Left lobe of liver (tissue), 2 donors: ENCODE results near the gene RBM10. TPM values are rescaled to one million over a fixed set of nuclear protein-coding genes. Genes with fewer than 3 reads are reported as not detected.
A peak's percentile ranks its signal among the peaks of the same experiment; 100 is the strongest.

Experiments used
- ATAC-seq: fragments of 200-7000 bp; cut with Tn5 transposase; one replicate; pipeline ENCODE4 v1.9.1; 2020; ENCODE audit warnings: mild to moderate bottlenecking, moderate library complexity
- DNase-seq: peaks from one replicate; pipeline ENCODE4 v3.0.0-alpha.2; 2020; ENCODE audit warnings: low spot score
- total RNA-seq: library from RNA; stranded (reverse); gene quantifications from one replicate; pipeline ENCODE4 v1.2.1, GENCODE V29; 2021
- donor health status: DM: no; HTN: no; CAD: no; lungs with moderate emphysema.
- donor health status: DM: no; HTN: yes; CAD: no.

Gene RBM10
- total RNA-seq, 1 donor from 2014 or later = 15.0 TPM

DNA sequence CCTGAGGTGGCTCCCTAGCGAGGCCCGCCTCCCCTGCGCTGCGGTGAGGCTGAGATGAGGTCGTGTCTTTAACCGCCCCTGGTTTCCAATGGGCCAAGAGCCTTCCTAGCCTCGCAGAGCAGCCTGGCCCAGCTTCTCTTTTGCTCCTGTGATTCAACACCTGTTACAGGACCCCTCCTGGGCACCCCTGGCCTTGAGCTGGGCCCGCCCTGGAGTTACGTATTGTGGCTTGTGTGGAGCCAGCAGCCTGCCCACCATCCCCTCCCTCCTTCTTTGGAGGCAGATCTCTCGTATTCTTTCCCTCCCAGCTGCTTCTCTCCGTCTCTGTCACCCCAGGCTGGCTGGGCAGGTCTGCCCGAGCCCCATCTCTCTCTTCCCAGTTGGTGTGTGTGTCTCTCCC, 29.4 kb downstream of the RBM10 start:
- DNase-seq (no peak), ATAC-seq (no peak)

DNA sequence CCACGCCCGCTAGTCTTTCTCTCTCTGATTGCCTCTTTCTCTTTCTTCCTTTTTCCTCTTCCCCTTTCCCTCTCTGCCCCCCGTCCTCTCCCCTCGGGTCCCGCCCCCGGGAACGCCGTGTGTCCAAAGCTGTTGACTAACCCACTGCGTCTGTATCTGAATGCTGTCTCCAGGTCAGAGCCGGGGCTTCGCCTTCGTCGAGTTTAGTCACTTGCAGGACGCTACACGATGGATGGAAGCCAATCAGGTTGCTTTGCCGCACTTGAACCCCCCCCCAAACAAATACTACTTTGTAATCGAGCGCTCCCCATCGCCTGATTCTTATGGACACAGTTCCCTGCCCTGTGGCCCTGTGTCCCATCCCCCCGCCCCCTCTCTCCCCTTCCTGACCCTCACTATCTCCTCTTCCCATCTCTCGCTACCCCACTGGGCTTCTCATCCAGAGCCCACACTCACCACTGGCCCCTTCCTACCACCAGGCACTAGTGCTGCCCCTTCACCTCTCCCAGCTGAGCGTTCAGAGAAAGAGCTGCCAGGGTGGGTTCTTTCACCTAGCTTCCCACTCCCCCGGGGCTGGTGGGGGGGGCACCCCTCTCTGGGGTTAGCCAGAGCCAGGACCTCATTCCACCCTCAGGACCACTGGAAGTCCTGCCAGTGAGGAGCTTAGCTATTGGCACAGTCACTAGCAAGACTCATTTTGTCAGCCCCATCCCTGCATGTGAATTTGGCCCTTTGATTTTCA, 30.0 kb downstream of the RBM10 start:
- no peak for ATAC-seq
- DNase-seq = no peak

DNA sequence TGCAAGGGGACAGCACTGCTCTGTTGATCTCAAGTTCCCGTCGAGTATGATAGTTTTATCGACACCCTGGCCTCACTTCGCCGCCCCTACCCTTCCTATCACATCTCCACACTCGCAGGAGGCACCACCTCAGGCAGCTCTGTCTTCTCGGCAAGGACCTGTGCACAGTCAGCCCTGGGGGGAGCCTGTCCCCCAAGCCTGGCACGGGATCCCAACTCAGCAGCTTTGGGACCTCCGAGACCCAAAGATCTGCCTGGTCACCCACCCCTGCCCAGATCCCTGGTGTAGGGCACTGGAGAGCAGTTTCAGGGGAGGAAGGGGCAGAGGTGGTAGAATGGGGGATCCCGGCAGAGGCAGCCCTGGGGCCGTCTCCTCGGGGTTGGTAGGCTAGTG, 30.6 kb downstream of the RBM10 start:
- ATAC-seq (no peak), DNase-seq (no peak)

DNA sequence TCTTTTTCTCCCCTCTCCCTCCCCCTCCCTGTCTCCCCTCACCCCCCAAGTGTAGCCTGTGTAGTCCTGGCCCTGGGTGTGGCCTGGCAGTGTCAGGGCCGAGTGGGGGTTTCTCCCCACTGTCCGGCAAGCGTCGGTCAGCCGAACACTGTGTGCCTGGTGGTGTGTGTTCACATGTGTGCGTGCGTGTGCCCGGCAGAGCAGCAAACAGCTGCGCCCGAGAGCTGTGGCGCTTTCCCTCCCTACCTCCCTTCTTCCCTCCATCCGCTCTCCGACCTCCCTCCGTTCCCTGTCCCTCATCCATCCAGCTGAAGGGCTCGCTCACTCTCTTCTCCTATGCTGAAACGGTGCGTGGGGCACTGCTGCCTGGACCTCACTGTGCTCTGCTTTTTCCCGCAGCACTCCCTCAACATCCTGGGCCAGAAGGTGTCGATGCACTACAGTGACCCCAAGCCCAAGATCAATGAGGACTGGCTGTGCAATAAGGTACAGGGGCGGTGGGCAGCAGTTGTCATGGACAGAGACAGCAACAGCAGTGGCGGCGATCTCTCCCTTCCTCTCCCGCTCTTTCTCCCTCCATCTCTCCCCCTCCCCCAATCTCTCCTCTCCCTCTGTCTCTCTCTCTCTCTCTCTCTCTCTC, 31.2 kb downstream of the RBM10 start:
- DNase-seq (no peak), ATAC-seq (no peak)

DNA sequence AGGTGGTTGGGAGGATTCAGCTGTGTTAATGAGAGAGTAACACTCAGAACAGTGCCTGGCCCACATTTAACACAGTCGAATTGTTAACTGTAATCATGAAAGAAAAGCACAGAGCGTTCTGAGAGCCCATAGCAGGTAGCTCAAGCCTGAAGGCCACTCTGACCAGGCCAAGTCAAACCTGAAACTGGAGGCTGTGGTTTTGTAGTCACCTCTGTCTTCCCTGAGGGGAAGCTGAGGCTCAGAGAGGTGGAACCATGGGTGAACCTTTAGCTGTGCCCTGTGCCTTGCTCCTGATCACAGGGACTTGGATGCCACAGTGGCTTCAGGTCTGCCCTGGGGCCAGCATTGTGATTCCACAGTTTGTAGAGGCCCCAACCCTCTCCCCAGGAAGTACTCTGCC, 32.1 kb downstream of the RBM10 start:
- DNase-seq (no peak), ATAC-seq (no peak)

DNA sequence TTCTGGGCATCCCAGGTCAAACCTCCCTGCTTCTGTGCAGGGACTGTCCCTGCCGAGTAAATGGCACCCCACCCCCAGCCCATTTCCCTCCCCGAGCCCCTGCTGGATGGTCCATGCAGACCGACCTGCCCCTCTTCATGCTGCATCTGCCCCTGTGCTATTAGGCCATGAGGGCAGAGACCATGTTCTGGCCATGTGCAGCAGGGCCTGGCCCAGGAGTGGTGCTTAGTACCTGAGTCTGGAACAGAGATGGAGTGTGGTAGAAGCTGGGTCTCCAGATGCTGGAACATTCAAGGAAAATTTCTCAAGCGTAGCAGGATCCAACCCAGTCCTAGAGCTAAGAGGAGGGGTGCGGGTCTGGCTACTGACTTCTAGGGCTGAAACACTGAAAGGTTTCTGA, 33.3 kb downstream of the RBM10 start:
- ATAC-seq = no peak
- DNase-seq = no peak

DNA sequence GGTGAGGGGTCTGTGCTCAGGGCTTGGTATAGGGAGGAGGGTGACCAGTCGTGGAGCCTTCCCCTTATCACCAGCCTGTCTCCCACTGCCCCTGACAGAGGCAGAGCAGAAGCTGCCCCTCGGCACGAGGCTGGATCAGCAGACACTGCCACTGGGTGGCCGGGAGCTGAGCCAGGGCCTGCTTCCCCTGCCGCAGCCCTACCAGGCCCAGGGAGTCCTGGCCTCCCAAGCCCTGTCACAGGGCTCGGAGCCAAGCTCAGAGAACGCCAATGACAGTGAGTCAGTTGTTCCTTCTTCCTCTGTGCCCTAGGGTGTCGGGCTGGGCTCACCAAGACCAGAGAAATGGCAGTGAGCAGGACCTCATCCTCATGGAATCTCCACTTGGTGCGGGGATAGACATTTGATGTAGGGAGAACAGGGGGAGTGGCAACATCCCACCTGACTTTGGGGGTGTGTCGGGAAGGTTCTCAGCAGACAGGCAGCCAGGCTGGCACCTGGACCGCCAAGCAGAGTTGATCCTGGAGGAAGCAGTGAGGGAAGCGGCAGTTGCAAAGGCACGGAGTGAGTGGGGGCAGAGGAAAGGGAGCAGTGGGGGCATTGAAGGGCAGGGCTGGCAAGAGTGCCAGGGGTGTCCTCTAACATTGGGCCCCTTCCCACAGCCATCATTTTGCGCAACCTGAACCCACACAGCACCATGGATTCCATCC, 34.4 kb downstream of the RBM10 start:
- DNase-seq (no peak), ATAC-seq (peak; percentile 24)

DNA sequence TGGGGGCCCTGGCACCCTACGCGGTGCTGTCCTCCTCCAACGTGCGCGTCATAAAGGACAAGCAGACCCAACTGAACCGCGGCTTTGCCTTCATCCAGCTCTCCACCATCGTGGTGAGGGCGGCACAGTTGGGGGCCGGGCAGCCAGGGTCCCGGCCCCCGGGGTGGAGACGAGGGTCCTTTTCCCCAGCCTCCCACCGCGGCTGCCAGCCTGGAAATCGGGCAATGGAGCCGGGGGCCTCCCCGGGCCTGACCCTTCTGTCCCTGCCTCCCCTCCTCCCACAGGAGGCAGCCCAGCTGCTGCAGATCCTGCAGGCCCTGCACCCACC, 34.9 kb downstream of the RBM10 start:
- DNase-seq (no peak), ATAC-seq (no peak)

DNA sequence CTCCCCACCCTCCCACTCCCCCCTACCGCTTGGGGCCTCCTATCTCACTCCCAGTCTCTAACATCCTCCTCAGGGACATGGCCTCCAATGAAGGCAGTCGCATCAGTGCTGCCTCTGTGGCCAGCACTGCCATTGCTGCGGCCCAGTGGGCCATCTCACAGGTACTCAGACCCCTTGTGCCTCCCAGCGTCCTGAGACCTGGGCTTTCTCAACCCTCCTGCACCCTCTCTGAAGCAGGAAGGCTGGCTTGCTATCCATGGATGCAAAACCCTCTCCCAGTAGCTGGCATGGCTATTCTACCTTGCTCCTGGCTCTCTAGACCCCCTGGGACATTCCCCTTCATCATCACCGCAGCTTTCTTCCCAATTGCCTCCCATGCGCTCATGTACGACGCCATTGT, 35.3 kb downstream of the RBM10 start:
- ATAC-seq (no peak), DNase-seq (no peak)

DNA sequence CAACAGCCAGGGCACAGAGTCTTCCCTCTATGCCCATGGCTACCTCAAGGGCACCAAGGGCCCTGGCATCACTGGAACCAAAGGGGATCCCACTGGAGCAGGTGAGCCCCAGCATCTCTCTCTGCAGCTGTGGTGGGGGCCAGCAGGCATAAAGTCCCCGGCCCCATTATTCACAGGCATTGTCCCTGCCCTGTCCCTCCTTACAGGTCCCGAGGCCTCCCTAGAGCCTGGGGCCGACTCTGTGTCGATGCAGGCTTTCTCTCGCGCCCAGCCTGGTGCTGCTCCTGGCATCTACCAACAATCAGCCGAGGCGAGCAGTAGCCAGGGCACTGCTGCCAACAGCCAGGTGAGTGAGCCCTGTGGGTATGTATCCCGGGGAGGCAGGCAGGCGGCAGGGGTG, 36.3 kb downstream of the RBM10 start:
- no peak for ATAC-seq
- DNase-seq = no peak

DNA sequence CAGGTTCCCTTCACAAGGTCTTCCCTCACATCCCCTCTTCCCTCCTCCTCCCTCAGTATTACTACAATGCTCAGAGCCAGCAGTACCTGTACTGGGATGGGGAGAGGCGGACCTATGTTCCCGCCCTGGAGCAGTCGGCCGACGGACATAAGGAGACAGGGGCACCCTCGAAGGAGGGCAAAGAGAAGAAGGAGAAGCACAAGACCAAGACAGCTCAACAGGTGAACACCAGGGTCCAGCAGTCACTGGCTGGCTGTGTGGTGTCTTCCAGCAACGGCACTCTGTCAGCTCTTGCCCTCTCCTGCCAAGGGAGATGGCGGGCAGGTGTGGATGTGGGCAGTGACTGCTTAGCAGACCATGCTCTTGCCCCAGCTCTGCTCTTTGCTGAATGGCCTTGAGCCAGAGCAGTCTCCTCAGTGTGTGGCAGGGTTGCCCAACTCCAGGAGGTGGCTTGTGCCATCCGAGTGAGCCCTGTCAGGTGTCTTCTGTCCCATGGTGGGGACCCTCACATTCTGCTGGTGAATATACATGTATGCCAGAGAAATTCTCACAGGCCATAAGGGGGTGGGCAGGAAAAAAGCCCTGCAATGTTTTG, 37.2 kb downstream of the RBM10 start:
- ATAC-seq (peak; percentile 21), DNase-seq (no peak)

DNA sequence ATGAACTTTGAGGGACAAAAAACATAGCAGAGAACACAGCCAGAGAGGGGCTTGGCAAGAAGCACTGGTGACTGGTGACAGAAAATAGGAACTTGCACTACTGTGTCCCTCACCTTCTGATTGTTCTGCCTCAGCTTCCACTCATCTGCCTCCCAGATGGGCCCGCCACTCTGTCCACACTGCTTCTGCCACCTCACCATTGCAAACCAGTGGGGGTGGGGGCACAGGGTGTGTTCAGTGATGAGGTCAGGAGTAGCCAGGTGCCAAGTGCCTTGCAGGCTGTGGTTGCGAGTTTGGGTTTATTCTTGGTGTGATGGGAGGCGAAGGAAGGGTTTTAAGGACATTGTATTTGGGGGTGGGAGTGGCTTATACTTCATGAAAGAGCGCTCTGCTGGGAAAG, 39.5 kb downstream of the RBM10 start:
- ATAC-seq = no peak
- no peak for DNase-seq

DNA sequence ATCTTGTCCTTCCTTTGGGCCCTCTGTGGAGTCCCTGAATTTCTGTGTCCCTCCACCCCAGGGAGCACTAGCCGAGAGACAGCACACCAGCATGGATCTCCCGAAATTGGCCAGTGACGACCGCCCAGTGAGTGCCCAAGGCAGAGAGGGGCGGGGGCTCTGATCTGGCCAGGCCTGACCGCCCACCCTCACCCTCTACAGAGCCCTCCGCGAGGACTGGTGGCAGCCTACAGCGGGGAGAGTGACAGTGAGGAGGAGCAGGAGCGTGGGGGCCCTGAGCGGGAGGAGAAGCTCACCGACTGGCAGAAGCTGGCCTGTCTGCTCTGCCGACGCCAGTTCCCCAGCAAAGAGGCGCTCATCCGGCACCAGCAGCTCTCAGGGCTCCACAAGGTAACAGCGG, 40.2 kb downstream of the RBM10 start:
- no peak for ATAC-seq
- no peak for DNase-seq

DNA sequence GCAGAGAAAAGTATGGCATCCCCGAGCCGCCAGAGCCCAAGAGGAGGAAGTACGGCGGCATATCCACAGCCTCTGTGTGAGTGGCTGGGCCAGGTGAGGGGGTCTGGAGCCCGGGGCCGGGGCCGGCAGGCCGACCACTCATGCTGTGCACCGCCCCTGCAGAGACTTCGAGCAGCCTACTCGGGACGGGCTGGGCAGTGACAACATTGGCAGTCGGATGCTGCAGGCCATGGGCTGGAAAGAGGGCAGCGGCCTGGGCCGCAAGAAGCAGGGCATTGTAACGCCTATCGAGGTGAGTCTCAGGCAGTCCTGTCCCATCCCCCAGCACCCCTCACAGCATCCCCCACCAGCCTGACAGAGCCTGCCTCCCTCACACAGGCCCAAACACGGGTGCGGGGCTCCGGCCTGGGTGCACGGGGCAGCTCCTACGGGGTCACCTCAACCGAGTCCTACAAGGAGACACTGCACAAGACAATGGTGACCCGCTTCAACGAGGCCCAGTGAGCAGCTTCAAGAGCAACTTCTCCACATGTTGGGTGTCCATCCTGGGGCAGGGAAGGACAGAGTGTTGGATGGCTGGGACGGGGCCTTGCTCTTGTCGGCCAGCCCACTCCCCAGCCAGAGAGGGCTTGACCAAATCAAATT, 41.2 kb downstream of the RBM10 start:
- DNase-seq = no peak
- ATAC-seq = no peak

DNA sequence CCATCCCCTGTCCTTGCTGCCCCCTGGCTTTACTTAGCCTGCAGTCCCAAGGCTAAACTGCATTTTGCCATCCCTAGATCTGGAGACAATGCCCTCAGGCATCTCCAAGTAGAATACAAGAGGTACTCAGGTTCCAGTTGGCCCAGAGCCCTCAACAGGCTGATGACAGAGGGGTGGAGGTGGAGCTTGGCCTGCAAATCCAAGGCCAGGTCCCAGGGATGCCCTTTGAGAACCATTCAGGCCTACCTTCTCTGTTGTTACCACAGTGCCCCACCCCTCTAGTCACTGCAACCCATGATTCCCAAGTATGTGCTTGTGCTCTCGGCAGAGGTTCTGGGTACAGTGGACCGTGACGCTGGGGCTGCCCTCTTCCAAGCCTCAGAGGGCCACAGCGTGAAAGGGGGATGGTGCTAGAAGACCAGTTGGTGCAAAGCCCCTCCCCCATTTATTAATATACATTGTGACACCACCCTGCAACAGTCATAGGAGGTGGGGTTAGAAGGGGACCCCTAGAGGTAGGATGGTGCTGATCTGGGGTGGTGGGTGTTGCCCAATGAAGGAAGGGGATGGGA, 42.2 kb downstream of the RBM10 start:
- DNase-seq (no peak), ATAC-seq (no peak)

DNA sequence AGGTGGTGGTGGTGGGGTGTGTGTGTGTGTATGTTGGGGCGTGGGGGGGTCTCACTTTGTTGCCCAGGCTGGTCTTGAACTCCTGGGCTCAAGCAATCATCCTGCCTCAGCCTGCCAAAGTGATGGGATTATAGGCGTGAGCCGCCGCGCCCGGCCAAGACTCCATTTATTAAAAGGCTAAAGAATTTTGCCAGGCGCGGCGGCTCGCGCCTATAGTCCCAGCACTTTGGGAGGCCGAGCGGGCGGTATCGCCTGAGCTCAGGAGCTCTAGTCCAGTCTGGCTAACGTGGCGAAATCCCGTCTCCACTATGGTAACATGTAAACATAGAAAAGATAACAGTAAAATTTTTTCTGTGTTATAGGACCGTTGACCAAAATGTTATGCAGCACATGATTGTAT, 44.9 kb downstream of the RBM10 start:
- DNase-seq = no peak
- no peak for ATAC-seq

DNA sequence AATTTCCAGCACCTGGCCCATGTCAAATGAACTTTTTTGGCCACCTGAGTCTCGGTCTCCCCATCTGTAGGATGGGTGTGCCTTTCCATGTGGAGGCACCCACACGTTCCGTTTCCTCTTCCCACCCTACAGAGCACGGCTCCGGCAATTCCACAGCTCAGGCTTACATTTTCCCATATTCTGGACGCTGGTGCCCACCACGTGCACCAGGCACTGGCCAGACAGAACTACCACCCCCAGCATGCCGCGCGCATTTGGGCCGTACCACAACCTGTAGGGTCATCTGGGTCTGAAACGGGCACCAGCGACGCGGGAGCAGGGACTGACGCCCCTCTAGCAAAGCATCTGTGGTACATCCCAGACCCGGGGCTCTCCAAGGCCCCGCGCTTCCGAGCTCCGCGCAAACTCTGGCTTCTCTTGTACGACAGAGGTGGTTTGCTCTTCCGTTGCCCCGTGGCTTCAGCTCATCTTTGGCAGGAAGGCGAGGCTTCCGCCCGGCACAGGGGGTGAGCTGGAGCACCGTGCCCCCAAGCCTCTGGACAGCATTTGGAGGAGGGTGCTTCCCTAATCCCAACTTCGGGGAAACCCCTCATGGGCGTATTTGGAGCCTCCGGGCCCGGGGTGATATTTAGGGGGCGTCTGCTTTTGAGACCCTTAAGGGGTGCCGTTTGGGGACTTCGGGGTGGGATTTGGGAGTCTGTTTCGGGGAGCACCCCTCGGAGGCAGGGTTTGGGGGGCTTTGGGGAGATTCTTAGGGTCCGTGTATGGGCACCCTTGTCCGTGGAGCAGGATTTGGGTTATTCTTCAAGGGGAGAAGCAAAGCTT, 45.6 kb downstream of the RBM10 start:
- ATAC-seq (peak; percentile 88), DNase-seq (peak; percentile 86)

DNA sequence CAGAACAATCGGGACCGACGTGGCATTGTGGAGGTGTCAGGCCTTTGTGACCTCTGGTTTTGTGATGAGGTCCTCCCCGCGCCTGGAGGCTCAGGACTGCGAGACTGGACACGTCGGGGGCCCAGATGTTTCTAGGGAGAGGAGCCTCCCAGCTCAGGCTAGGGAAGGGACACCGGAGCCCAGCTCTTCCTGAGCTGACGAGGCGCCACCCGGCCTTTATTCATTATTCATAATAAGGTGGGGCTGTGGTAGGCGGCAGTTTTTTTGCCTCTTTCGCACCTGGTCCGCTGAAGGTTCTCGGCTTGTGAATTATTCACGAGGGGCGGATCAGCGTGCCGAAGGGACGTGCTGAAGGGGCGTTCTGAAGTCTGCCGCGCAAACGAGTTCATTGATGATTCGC, 46.3 kb downstream of the RBM10 start:
- DNase-seq = no peak
- no peak for ATAC-seq

DNA sequence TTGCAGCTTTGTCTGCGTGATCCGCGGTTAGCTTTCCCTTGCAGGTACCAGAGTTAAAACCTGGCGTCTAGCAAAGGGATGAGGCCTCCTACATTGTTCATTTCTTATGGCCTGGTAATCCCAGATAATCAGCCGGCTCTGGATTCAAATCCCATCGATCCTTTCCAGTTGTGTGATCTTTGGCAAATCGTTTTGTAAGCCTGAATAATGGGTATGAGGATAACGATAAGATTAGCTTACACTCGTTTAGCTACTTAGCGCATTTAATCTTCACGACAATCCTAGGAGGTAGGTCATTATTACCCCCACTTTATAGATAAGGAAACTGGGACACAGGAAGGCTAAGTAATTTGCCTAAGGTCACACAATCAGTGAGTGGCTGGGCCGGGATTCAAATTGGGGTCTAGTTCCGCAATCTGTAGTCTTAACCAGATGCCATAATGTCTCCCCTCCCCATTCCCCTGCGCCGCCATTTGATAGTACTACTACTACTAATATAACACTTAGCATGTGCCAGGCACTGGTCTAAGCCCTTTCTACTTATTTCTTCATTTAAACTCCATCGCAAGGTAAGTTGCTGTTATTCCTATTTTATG, 46.9 kb downstream of the RBM10 start:
- DNase-seq (no peak), ATAC-seq (no peak)
